ENCODE results near the gene GPATCH3.
"Not testable (repeated sequence)": the region's sequence is repeated elsewhere in the genome, so short reads cannot be mapped to it uniquely, and the experiment has no call there.

The GPATCH3 gene

DNA sequence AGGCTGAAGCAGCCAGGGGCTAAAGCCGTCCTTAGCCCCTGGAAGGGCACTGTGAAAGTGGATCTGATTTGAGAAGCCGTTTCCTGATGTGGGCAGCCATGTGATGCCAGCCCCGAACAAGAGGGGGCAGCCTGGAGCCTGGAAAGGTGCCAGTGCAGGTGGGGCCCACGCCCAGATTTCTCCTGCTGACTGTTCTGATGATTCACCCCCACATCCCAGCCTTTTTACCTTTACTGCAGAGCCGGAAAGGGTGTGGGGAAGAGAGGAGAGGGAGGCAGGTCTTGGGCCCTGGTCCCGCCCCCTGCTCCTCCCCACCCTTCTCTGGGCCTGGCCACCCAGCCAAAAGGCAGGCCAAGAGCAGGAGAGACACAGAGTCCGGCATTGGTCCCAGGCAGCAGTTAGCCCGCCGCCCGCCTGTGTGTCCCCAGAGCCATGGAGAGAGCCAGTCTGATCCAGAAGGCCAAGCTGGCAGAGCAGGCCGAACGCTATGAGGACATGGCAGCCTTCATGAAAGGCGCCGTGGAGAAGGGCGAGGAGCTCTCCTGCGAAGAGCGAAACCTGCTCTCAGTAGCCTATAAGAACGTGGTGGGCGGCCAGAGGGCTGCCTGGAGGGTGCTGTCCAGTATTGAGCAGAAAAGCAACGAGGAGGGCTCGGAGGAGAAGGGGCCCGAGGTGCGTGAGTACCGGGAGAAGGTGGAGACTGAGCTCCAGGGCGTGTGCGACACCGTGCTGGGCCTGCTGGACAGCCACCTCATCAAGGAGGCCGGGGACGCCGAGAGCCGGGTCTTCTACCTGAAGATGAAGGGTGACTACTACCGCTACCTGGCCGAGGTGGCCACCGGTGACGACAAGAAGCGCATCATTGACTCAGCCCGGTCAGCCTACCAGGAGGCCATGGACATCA, 37.2 kb downstream of the GPATCH3 start, which contains the start of gene SFN:
Gene SFN, plus strand, starts transcription at position 369 of the 904 bp plus-strand sequence. Its CDS starts 64 bp downstream, at position 433.
- DNase-seq = no peak

DNA sequence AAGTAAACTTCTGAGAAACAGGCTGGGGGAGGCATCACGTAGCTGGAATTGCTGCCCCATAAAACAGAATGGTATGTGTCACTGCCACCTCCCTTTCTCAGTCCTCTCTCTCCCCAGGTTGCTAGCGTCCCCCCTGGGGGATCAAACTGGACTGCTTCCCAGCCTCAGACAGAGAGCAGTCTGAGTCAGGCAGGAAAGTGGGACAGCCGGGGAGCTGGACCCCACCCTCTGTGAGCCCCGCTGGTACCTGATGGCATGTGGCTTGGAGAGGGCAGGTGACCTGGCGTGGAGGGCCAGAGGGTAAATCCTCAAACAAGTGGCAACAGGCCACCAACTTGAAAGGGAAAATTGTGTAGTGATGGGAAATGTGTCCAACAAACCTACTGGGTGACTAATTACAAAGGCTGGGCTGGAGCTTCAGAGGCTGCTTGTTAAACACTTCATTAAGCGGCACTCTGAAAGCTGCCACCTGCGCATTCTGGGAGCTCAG, 38.3 kb downstream of the GPATCH3 start:
- no peak for DNase-seq

DNA sequence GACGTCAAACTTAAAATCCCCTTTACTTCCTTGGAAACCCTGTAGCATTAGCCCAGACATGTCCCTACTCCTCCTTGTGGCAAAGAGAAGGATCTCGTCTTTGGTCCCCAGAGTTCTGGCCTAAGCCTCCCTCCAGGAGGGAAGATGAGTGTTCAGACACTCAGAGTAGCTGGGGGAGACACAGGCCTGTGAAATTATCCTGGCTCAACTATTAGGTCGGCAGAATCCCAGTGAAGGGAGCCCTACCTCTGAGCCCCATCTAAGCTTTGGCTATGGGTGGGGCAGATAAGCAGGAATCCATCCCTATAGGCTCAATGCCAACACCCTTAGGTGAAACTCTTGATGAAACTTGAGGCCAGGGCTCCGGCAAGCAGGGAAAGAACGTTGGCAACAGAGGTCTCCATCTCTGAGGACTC, 39.0 kb downstream of the GPATCH3 start:
- no peak for DNase-seq

DNA sequence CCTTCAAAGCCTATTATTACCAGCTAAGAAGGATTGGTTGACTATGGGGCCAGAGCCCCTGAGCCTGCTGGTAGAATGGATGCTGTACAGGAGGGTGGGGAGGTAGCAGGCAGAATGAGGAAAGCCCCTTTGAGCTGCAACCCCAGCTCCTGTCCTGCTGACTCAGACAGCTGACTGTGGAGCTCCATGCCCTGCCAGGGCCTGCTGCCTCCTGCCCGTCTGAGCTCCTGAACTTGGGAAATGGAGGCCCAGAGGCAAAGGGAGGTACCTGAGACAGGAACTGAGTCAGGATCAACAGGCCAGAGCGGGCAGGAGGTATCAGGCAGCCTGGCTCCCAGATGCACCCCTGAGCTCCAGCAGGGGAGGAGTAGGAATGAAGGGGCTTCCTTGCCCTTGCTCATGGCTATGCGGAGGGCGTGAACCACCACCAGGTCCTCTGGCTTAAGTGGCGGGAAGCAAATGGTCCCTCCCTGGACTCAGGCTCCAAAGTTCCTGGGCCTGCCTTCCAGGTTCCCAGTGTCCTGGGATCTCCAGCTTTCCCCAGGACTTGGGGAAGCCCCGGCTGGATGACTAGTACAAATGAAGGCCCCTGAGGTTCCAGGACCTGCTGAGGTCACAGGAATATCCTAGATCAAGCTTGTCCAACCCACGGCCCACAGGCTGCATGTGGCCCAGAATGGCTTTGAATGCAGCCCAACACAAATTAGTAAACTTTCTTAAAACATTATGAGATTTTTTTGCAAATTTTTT, 41.2 kb downstream of the GPATCH3 start:
- no peak for DNase-seq

DNA sequence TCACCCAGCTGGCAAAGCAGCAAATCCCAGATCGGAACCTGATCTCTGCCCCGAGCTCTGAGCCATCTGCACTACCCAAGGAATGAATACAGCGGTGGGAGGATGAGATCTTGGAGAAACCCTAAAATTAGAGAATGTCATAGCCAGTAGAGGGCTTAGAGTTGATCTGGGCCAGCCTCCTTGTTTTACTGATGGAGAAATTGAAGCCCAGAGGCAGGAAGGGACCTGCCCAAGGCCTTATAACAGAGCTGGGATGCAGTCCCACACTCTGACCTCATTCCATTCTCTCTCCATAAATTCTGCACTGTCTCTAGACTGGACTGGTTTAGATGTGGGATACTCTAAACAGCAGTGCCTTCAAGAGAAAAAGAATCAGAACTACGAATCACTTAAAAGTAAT, 42.1 kb downstream of the GPATCH3 start:
- DNase-seq = no peak

DNA sequence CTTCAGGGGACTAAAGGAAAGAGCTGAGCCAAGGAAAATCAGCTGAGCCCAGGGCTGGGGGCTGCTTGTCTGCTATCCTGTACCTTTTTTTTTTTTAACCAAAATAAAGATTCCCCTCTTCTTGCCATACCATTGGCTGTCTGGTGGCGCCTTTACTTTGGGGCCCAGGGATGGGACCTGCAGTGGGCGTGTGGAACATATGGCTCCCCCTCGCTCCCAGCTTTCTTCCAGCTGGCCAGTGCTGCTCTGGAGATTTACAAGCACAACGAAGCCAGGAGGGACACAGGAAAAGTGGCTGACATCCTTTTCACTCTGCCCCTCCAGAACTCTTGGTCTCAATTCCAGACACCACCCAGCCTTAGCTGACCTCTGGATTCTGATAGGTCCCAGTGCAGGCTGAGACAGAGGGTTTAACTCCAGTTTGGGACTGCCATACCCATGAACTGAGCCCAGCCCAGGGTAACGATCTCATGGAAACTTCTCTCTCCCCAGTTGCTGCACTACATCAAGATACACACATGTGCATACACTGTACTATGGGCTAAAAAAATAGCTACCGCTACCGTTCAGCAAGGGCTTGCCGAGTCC, 42.7 kb downstream of the GPATCH3 start:
- no peak for DNase-seq

DNA sequence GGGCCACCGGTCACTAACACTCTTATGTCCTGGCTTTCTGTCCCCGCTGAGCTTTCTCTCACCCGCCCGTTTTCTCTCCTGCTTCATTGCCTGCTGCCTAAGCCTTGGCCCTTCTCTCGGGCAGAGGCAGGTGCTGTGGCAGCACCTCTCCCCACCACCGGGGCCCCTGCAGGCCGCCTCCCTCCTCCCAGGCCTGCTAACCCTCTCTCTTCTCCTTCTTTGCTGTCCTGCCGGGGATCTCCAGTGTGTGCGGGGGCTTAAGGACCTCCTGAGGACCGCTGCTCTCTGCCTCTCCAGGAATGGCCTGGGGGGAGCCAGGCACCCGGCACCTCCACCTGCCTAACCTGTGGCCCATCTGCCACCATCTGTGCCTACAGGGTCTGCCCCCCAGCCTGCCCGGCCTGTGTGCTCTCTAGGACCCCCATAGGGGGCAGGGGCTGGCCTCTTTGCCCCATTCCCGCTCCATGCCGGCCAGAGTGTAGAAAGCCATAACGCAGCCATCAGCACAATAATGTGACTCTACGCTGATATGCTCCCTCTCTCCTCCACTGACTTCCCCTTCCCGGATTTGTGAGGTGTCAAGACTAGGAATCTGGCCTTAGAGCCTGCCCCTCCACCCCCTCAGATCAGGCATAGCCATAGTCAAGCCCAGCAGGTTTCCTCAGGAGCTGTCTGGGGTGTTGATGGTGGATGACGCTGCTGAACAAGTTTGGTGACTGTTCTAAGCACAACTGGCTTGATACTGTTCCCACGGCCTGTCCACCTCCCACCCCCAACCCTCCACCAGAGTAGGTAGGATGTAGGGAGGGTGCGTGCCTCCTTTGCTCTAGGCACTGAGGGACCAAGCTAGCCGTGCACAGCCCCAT, 43.4 kb downstream of the GPATCH3 start:
- DNase-seq = no peak

DNA sequence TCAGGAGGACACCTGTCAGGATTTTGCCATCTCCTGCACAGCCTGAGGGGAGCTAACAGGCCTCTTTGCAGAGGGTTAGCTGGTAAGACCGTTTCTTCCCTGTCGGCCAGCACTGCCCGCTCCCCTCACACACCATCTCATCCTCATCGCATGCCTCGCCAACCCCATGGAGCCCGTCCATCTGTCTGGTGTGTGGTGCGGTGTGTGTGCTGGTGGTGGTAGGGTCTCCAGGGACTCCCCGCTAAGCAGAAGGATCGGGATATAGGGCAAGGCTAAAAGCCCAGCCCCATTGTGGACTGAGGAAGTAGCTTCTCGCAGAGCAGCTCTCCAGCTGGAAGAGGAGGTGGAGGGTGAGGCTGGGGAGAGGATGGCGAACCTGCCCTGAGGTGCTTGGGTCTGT, 44.1 kb downstream of the GPATCH3 start:
- DNase-seq = no peak

DNA sequence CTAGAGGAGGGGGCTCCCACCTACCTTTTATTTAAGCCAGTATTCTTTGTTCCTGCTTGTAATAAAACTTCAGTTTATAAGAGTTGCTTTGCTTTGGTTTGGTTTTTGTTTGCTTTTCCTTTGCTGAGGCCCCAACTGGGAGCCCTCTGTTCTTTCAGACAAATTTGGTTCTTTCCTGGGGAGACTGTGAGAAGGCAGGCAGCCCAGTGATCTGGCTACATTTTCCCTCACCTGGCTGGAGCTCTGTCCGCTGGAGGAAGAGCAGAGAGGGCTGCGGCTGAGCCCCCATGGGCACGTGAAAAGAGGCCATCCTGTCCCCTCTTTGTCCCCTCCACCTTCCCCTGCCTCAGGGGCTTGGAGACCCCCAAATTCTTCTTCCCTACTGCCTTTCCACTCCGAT, 44.6 kb downstream of the GPATCH3 start:
- no peak for DNase-seq

DNA sequence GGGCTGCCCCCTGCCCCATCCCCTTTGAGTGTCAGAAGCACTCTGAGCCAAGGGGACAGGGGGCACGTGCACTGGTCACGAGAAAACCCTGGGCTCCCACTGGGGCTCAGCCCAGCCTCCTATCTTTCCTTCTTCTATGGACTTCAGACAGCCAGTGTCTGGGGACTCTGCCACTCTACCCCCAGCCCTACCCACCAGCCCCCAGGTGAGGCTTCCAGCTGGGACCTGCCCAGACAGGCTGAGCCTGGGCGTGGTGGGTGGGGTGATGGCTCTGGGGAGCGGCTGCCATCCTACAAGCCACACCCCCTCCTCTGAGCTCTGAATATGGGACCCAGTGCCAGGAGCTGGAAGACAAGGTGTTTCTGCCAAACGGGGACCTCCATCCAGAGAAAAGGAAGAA, 45.4 kb downstream of the GPATCH3 start:
- no peak for DNase-seq

DNA sequence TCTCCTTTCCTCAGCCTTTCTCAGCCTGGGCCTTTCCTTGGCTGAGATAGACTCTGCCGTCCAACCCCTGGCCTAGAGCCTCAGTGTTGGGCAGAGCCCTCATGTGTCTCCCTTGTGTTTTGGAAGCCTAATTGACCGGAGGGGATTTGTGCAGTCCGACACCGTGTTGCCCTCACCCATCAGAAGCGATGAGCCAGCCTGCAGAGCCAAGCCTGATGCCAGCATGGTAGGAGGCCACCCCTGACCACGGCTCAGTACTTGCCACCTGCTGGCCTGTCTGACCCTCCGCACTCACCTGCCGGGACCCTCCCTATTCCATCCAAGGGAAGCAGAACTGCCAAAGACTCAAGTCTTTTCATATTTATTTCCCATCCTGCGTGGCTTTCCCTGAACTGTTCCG, 46.7 kb downstream of the GPATCH3 start:
- DNase-seq = no peak

DNA sequence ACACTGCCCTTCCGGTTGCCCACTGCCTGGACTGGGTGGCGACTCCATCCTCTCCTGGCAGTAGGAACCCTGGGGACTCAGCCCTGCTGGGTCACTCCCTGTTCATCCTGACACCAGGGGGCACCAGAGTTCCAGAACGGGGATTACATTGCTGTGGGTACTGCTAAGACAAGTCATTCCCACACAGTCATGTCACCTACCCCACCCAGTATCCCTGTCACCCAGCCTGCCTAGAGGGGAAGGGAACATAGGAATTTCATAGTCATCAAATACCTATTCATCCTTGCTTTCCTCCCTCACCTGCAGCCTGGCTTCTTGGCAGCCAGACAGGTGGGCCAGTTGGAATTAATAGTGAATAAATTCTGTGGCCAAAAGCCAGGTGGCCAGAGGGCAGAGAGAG, 47.1 kb downstream of the GPATCH3 start:
- DNase-seq = peak; percentile 77

DNA sequence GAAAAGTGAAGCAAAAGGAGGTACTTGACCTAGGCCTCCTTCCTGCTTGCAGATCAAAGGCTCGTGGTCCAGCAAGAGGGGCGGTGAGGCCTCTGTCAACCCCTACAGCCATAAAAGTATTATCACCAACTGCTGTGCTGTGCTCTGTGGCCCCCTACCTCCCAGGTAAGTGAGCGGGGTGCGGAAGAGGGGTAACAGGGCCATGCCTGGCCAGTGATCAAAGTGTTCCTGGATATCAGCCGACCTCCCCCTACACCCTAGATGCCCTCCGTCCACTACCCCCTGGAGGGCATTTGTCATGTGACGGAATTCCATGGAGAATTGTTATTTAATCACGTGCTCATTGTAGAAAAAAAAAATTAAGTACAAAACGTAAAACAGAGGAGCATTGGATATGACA, 47.6 kb downstream of the GPATCH3 start:
- no peak for DNase-seq

DNA sequence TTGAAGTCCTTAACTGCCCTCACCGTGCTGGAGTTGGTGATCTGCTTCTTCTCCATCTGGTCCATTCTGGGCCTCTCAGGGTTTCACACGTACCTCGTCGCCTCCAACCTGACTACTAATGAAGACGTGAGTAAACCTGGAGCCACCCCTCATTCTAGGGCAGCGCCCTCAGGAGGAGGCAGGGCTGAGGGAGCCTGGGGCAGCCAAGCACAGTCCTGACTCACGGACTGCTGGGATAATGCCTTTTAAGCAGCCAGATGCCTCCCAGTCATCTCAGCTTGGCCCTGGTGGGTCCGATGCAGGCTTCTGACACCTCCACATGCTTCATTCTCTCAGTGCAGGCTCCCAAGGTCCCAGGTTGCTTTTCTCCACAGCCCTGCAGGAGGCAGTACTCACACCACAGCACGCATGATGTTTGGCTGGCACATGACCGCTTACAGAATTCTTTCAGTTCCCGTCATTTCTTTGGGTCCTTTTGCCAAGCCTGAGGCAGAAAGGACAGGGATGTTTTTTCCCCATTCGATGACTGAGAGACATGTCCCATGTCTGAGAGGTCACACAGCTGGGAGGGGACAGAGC, 49.1 kb downstream of the GPATCH3 start:
- DNase-seq = no peak

DNA sequence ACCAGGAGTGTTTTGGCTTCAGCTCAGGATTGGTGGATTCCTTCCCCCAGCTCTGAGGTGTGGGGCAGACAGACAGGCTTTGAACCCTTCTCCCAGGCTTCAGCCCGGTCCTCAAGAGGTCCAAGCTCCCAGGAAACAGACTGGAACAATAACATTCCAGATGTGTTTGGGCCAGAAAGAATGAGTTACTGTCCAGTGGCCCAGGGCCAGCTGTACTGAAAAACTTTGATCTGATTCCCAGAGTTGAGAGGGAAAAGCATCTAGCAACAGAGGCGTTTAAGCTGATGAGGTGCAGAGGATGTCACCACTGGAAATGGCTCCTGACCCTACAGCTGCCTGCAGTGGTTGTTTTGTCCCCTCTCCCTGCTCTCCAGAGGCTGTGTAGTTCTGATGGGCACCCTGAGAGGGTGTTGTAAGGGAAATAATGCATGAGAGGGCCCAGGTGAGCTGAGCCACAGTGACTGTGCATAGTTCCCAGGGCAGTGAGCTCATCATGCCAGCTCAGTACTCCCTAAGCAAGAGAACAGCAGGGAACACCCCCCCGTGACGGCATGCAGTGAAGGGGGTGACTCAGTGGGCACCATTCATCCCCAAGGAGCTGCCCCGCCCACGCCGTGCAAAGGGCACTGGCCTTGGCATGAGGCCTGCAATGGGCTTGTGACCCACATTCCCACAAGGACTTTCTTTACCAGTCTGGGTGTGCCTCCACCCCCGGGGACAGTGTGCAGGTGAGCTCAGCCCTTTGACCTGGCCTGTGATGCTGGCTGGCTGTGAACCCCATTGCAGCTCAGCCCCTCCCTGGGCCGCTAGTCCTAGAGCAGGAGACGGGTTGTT, 51.1 kb downstream of the GPATCH3 start:
- no peak for DNase-seq

DNA sequence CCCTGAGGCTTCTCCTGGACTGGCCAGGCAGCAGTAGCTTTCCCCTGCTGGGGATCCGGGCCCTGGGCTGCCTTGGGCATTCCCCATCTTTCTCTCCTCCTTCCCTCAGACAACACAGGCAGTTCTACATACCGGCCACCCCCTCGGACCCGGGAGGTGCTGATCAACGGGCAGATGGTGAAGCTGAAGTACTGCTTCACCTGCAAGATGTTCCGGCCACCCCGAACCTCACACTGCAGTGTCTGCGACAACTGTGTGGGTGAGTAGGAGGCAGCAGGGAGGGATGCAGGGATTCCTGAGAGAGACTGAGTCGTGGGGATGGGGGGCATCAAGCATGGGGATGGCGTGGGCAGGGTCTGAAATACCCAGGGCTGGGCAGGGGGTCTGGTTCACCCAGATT, 51.8 kb downstream of the GPATCH3 start:
- no peak for DNase-seq

DNA sequence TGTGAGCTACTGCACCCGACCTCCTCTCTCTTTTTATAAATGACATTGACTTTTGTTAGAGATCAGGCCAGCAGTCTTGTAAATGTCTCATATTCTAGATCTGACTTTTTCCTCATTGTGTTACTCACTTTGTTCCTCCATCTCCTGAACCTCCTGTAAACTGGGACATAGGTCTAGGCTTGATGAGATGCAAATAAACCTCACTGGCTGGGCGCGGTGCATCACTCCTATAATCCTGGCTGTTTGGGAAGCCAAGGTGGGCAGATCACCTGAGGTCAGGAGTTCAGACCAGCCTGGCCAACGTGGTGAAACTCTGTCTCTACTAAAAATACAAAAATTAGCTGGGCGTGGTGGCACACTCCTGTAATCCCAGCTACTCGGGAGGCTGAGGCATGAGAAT, 52.4 kb downstream of the GPATCH3 start:
- DNase-seq = not testable (repeated sequence)

DNA sequence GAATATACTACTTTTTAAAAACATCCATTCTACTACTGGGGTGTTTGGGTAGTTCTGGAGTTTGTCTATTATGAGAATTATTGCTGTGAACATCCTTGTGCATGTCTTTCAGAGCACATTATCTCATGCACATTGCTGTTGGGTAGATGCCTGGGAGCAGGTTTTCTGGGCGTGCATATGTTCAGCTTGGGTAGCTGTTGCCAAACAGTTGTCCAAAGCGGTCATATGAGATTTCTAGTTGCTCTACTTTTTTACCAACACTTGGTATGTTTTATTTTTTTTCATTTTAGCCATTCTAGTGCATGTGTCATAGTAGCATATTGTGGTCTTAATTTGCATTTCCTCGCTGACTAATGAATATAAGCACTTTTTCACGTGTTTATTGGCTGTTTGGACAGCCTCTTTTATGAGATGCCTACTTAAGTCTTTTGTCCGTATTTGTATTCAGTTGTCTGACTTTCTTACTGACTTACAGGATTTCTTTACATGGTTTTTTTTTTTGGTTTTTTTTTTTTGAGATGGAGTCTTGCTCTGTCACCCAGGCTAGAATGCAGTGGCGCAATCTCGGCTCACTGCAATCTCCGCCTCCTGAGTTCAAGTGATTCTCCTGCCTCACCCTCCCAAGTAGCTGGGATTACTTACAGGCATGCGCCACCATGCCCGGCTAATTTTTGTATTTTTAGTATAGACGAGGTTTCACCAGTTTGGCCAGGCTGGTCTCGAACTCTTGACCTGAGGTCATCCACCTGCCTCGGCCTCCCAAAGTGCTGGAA, 55.7 kb downstream of the GPATCH3 start:
- DNase-seq = no peak
